ENCODE data around the gene TIGD1.

DNA sequence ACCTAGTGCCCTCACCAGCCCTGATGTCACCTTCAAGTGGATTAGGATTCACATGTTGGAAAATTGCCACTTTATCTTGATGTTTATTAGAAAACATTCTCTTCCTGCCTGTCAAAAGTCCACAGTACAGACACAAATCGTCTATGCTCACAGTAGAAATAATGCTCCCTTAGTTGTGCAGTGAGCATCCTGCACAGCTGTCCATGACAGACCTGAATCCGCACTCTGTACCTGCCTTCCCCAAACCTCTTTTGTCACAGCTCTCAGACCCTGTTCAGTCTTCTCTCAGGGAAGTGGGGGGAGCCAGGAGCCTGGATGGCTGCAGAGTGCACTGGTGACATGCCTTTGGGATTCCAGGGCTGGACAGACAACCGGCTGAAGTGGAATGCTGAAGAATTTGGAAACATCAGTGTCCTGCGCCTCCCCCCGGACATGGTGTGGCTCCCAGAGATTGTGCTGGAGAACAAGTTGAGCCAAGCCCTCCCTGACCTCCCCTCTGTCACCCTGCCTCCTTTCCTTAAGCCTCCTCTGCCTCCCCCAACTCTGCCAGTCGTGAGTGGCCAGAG lies 22.4 kb downstream of the TIGD1 start:
- TF ChIP-seq, protein P1, sequence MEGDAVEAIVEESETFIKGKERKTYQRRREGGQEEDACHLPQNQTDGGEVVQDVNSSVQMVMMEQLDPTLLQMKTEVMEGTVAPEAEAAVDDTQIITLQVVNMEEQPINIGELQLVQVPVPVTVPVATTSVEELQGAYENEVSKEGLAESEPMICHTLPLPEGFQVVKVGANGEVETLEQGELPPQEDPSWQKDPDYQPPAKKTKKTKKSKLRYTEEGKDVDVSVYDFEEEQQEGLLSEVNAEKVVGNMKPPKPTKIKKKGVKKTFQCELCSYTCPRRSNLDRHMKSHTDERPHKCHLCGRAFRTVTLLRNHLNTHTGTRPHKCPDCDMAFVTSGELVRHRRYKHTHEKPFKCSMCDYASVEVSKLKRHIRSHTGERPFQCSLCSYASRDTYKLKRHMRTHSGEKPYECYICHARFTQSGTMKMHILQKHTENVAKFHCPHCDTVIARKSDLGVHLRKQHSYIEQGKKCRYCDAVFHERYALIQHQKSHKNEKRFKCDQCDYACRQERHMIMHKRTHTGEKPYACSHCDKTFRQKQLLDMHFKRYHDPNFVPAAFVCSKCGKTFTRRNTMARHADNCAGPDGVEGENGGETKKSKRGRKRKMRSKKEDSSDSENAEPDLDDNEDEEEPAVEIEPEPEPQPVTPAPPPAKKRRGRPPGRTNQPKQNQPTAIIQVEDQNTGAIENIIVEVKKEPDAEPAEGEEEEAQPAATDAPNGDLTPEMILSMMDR (conservative IDR thresholded peaks at IDR 0.05; ENCODE audit: low read depth in 2 of 2), result no peak
- no peak for TF ChIP-seq EZH2phosphoT487 (IDR thresholded peaks at IDR 0.05; ENCODE audit: unreplicated experiment)
- no peak for TF ChIP-seq POLR2AphosphoS5 (IDR thresholded peaks at IDR 0.05; ENCODE audit: low read depth)

Data from GM23338 (cell line).